ENCODE results near the gene PHTF1. TPM values are rescaled to one million over a fixed set of nuclear protein-coding genes. Genes with fewer than 3 reads are reported as not detected.

Gene PHTF1
- total and polyA plus RNA-seq, 2 of the 4 experiments (the other 2 are of a cell fraction) = 9.6 to 13.3 TPM

DNA sequence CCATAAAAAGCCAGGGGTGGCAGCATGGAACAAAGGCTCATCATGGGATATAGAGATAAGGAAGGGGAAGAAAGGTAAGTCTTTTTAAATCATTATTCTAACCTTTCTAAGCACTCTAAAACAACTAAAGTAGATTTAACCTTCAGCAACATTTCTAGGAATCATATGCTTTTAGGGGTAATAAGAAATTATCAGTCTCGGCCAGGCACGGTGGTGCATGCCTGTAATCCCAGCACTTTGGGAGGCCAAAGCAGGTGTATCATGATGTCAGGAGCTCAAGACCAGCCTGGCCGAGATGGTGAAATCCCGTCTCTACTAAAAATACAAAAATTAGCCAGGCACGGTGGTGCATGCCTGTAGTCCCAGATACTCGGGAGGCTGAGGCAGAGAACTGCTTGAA is 20.3 kb upstream of the PHTF1 start:
- Histone ChIP-seq H2AK5ac (ENCODE audit: low read depth, low read length) (no peak overlapping the region), H3K9ac (ENCODE audit: low read depth, low read length) (no peak overlapping the region), H4K20me1 (ENCODE audit: insufficient read depth, low read length) (peaks cover 16% of the 10 kb centered on the region; the same call in 1 of the 2 replicates), H4K5ac (ENCODE audit: low read depth, low read length) (no peak overlapping the region), H3K4me3 (ENCODE audit: insufficient read depth, low read depth, low read length) (no peak overlapping the region), H3K36me3 (ENCODE audit: control insufficient read depth, insufficient read depth, low read length) (peaks cover 12% of the 10 kb centered on the region), H3K9me1 (ENCODE audit: insufficient read depth, low read length) (peaks cover 5% of the 10 kb centered on the region), H3K27ac (ENCODE audit: insufficient read depth, low read length) (no peak overlapping the region), H3K18ac (ENCODE audit: low read depth, low read length) (no peak overlapping the region), H3K4ac (ENCODE audit: low read depth, low read length) (no peak overlapping the region), H2BK5ac (ENCODE audit: low read depth, low read length, poor library complexity, severe bottlenecking) (no peak overlapping the region), H3K14ac (replicated peaks; ENCODE audit: low read depth, low read length) (no peak overlapping the region), H3K9me3 (ENCODE audit: control insufficient read depth, insufficient read depth, low read length) (no peaks in the 10 kb centered on the region), H4K91ac (ENCODE audit: insufficient read depth, low read depth, low read length) (no peak overlapping the region), H3K27me3 (ENCODE audit: control insufficient read depth, insufficient read depth, low read length) (no peaks in the 10 kb centered on the region), H2AFZ (replicated peaks; ENCODE audit: low read length, poor library complexity) (no peak overlapping the region), H2BK15ac (ENCODE audit: low read depth, low read length) (no peak overlapping the region), H4K8ac (ENCODE audit: low read depth in 2 of 2, low read length in 2 of 2) (no peak overlapping the region), H3K4me1 (ENCODE audit: control insufficient read depth, insufficient read depth, low read length) (peaks cover 10% of the 10 kb centered on the region), H2BK20ac (ENCODE audit: low read depth, low read length) (no peak overlapping the region), H2AK9ac (replicated peaks; ENCODE audit: low read depth, low read length, poor library complexity) (no peak overlapping the region), H2BK120ac (ENCODE audit: low read depth, low read length) (no peak overlapping the region), H3K79me1 (ENCODE audit: low read depth in 1 of 2, low read length in 2 of 2) (peaks cover 41 to 69% of the 10 kb centered on the region in 2 experiments), H3K23ac (ENCODE audit: low read depth, low read length) (no peak overlapping the region), H3K4me2 (ENCODE audit: low read depth, low read length) (no peak overlapping the region), H3K56ac (ENCODE audit: extremely low read depth, insufficient read depth, low read length) (no peak overlapping the region)
- ChIA-PET CTCF (interaction anchor here (0.6 kb wide), 1 partner anchor 18 kb away, joined by 4 read pairs; no protein-coding TSS in a partner anchor), POLR2A (ENCODE audit: unreplicated experiment) (no interaction called here)
- TF ChIP-seq, protein P1, sequence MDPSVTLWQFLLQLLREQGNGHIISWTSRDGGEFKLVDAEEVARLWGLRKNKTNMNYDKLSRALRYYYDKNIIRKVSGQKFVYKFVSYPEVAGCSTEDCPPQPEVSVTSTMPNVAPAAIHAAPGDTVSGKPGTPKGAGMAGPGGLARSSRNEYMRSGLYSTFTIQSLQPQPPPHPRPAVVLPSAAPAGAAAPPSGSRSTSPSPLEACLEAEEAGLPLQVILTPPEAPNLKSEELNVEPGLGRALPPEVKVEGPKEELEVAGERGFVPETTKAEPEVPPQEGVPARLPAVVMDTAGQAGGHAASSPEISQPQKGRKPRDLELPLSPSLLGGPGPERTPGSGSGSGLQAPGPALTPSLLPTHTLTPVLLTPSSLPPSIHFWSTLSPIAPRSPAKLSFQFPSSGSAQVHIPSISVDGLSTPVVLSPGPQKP (IDR thresholded peaks at IDR 0.05; ENCODE audit: borderline replicate concordance, low read depth, low read length) = no peak
- no peak for TF ChIP-seq SMC3 (IDR thresholded peaks at IDR 0.05; ENCODE audit: low read depth, low read length)
- TF ChIP-seq RAD21 (IDR thresholded peaks at IDR 0.05; ENCODE audit: low read length) = no peak
- no peak for TF ChIP-seq RCOR1 (IDR thresholded peaks at IDR 0.05; ENCODE audit: insufficient replicate concordance, low read length)
- no peak for TF ChIP-seq CEBPB (IDR thresholded peaks at IDR 0.05; ENCODE audit: low read depth, low read length)
- TF ChIP-seq, protein P2, sequence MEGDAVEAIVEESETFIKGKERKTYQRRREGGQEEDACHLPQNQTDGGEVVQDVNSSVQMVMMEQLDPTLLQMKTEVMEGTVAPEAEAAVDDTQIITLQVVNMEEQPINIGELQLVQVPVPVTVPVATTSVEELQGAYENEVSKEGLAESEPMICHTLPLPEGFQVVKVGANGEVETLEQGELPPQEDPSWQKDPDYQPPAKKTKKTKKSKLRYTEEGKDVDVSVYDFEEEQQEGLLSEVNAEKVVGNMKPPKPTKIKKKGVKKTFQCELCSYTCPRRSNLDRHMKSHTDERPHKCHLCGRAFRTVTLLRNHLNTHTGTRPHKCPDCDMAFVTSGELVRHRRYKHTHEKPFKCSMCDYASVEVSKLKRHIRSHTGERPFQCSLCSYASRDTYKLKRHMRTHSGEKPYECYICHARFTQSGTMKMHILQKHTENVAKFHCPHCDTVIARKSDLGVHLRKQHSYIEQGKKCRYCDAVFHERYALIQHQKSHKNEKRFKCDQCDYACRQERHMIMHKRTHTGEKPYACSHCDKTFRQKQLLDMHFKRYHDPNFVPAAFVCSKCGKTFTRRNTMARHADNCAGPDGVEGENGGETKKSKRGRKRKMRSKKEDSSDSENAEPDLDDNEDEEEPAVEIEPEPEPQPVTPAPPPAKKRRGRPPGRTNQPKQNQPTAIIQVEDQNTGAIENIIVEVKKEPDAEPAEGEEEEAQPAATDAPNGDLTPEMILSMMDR (conservative IDR thresholded peaks at IDR 0.05; ENCODE audit: low read depth, low read length) = no peak
- TF ChIP-seq RFX5 (IDR thresholded peaks at IDR 0.05; ENCODE audit: low read depth, low read length) = no peak
- no peak for TF ChIP-seq CHD1 (IDR thresholded peaks at IDR 0.05; ENCODE audit: low read depth, low read length)
- no peak for TF ChIP-seq MAZ (IDR thresholded peaks at IDR 0.05; ENCODE audit: borderline replicate concordance, low read depth, low read length)
- TF ChIP-seq FOS (IDR thresholded peaks at IDR 0.05; ENCODE audit: low read depth, low read length) = no peak
- TF ChIP-seq MXI1 (IDR thresholded peaks at IDR 0.05; ENCODE audit: borderline replicate concordance, low read depth, low read length) = no peak
- TF ChIP-seq, protein P3, sequence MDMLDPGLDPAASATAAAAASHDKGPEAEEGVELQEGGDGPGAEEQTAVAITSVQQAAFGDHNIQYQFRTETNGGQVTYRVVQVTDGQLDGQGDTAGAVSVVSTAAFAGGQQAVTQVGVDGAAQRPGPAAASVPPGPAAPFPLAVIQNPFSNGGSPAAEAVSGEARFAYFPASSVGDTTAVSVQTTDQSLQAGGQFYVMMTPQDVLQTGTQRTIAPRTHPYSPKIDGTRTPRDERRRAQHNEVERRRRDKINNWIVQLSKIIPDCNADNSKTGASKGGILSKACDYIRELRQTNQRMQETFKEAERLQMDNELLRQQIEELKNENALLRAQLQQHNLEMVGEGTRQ (IDR thresholded peaks at IDR 0.05; ENCODE audit: low read depth, low read length) = no peak
- no peak for TF ChIP-seq MAFK (IDR thresholded peaks at IDR 0.05; ENCODE audit: low read depth, low read length)
- in situ Hi-C loops (cut with MboI; ENCODE audit: low sequenced_read_pairs) (no loop called here), dilution Hi-C loops (cut with HindIII; ENCODE audit: low sequenced_read_pairs, unreplicated experiment) (no loop called here), intact Hi-C loops (cut with micrococcal nuclease) (no loop called here)
- DNase-seq (no peak), ATAC-seq (ENCODE audit: low read depth) (no peak)
- whole genome bisulfite sequencing, 2 experiments (ENCODE audit: extremely low coverage in 2 of 2, insufficient read length in 1 of 2) = 100% methylated on average over 1 of the region's 6 CpGs; no CpG with 5 or more reads in 1 of the 2 experiments
- BruUV-seq (replicated peaks) = no TSS peak
